HCEC 1CT (cell line): ENCODE results near the gene TGFBRAP1.
A peak's percentile ranks its signal among the peaks of the same experiment; 100 is the strongest.

Source experiments
- DNase-seq: peaks from one replicate; pipeline ENCODE4 v3.0.0-alpha.2; 2017

The TGFBRAP1 gene

GRCh38 chr2:105329561-105330495 lies at the start of gene TGFBRAP1:
Gene TGFBRAP1, minus strand, starts transcription at chr2:105329735. Its CDS starts 21,434 bp downstream, at chr2:105308301.
- DNase-seq, result peak; percentile 55

GRCh38 chr2:105378921-105379383 lies 49.4 kb upstream of the TGFBRAP1 start:
- no peak for DNase-seq

- DNase-seq, result no peak
Observed at GRCh38 chr2:105378276-105378840, 48.8 kb upstream of the TGFBRAP1 start.

GRCh38 chr2:105377871-105378270 lies 48.3 kb upstream of the TGFBRAP1 start:
- DNase-seq, result peak; percentile 18

GRCh38 chr2:105376789-105377240 lies 47.3 kb upstream of the TGFBRAP1 start:
- DNase-seq, result peak; percentile 83

GRCh38 chr2:105376010-105376409 lies 46.5 kb upstream of the TGFBRAP1 start:
- no peak for DNase-seq

GRCh38 chr2:105375001-105375561 lies 45.5 kb upstream of the TGFBRAP1 start:
- DNase-seq, result peak; percentile 95

GRCh38 chr2:105373895-105374401 lies 44.4 kb upstream of the TGFBRAP1 start:
- no peak for DNase-seq

- DNase-seq, result no peak
Observed at GRCh38 chr2:105373344-105373781, 43.8 kb upstream of the TGFBRAP1 start.

GRCh38 chr2:105371810-105372209 lies 42.3 kb upstream of the TGFBRAP1 start:
- DNase-seq, result no peak

- no peak for DNase-seq
Observed at GRCh38 chr2:105371156-105371555, 41.6 kb upstream of the TGFBRAP1 start.

- DNase-seq, result peak; percentile 82
Observed at GRCh38 chr2:105369777-105370690, 40.5 kb upstream of the TGFBRAP1 start.

- DNase-seq, result no peak
Observed at GRCh38 chr2:105368759-105369408, 39.3 kb upstream of the TGFBRAP1 start.

- no peak for DNase-seq
Observed at GRCh38 chr2:105365206-105365605, 35.7 kb upstream of the TGFBRAP1 start.

- no peak for DNase-seq
Observed at GRCh38 chr2:105364436-105365139, 35.1 kb upstream of the TGFBRAP1 start.

GRCh38 chr2:105362862-105363591 lies 33.5 kb upstream of the TGFBRAP1 start:
- DNase-seq, result no peak

GRCh38 chr2:105361102-105361889 lies 31.8 kb upstream of the TGFBRAP1 start:
- DNase-seq, result no peak

GRCh38 chr2:105358593-105358992 lies 29.1 kb upstream of the TGFBRAP1 start:
- DNase-seq, result no peak

GRCh38 chr2:105357122-105357521 lies 27.6 kb upstream of the TGFBRAP1 start:
- no peak for DNase-seq
